ENCODE measurements around the gene PANK1. TPM values are rescaled to one million over a fixed set of nuclear protein-coding genes. Genes with fewer than 3 reads are reported as not detected.

PANK1 gene
- polyA plus RNA-seq (ENCODE audit: insufficient read length) = 48.2 TPM
- long read RNA-seq, donor 1, full-length matches to known transcripts = 10 of 10 reads
- long read RNA-seq, donor 1, partial matches to known transcripts = 0 of 10 reads
- long read RNA-seq, donor 1, other reads (novel, unspliced or antisense) = 0 of 10 reads
- long read RNA-seq, donor 2, full-length matches to known transcripts = 13 of 13 reads
- long read RNA-seq, donor 2, partial matches to known transcripts = 0 of 13 reads
- long read RNA-seq, donor 2, other reads (novel, unspliced or antisense) = 0 of 13 reads
- long read RNA-seq, donor 3, full-length matches to known transcripts = 5 of 5 reads
- long read RNA-seq, donor 3, partial matches to known transcripts = 0 of 5 reads
- long read RNA-seq, donor 3, other reads (novel, unspliced or antisense) = 0 of 5 reads
- long read RNA-seq, donor 4, partial matches to known transcripts = 0 of 1 reads
- long read RNA-seq, donor 4, other reads (novel, unspliced or antisense) = 0 of 1 reads
- long read RNA-seq, donor 5, full-length matches to known transcripts = 16 of 16 reads
- long read RNA-seq, donor 5, partial matches to known transcripts = 0 of 16 reads
- long read RNA-seq, donor 5, other reads (novel, unspliced or antisense) = 0 of 16 reads
- long read RNA-seq, donor 6, full-length matches to known transcripts = 6 of 6 reads
- long read RNA-seq, donor 6, partial matches to known transcripts = 0 of 6 reads
- long read RNA-seq, donor 6, other reads (novel, unspliced or antisense) = 0 of 6 reads
- long read RNA-seq, donor 7, full-length matches to known transcripts = 11 of 11 reads
- long read RNA-seq, donor 7, partial matches to known transcripts = 0 of 11 reads
- long read RNA-seq, donor 7, other reads (novel, unspliced or antisense) = 0 of 11 reads
- long read RNA-seq, donor 8, full-length matches to known transcripts = 3 of 3 reads
- long read RNA-seq, donor 8, partial matches to known transcripts = 0 of 3 reads
- long read RNA-seq, donor 8, other reads (novel, unspliced or antisense) = 0 of 3 reads

DNA sequence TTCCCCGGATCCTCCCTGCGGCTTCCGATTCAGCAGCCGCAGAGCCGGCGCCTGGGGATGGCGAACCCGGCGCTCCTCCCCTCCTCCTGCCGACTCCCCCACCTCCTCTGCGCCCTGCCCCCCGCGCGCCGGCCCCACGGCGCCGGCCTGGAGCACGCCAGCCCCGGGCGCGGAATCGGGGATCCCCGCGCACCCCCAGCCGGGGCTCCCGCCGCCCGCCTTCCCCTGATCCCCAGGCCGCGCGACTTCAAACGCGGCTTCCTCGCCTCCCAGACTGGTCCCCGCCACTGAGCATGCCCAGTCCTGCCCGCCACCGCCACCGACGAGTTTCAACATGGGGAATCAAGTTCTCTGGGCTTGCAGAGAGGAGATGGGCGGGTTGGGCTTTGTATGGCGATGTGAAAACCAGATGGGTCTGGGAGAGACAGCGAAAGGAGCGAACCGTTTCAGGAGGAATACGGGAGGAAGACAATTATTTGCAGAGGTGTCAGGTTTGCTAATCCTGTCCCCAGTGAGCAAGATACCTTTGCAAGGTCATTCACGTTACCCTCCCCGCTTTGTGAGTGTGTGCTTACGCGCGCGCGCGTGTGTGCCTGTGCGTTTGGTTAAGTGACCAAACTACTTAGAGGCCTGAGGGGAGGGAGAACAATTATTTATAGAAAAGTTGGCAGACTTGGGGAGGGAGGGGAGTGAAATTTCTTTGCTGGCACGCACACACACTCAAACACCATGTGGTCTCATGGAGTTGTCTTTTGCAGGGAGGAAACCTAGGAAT, at the start of gene PANK1:
PANK1 (minus strand) TSS at position 276 of the 775 bp plus-strand sequence. CDS start 351 bp downstream, outside the sequence.
- DNase-seq = peak; percentile 78

DNA sequence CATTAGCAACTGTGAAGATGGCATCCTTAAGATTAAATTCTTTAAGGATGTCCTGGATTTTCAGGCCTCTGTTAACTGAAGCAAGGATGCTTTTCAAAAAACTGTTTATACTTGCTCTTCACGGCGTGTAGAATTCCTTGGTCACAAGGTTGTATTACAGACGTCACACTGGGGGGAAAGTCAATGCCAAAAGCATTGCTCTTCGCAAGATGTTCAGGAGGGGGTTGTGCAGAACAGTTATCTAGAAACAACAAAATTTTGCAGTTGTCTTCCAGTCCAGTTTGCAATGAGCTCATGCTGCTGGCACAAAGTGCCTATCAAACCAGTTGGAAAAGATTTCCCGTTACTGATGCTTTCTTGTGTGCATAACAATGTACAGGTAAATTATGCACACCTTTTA, 48.1 kb upstream of the PANK1 start:
- no peak for DNase-seq

DNA sequence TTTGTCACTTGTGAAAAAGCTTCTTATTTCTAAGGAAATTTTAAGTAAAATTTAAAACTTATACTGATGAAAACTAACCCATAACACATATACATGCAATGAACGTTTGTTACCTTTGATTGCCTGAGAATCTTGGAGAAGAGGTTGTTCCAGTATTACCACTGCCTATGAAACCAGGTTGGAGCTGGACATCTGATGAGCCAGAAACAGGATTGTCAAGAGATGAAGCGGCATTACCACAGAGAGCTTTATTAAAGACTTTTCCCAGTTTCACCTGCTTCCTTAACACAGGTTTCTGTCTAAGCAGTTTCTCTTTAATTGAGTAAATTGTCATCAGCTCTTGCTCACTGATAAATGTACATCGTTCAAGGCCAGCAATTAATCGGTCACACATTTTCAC, 47.4 kb upstream of the PANK1 start:
- no peak for DNase-seq

DNA sequence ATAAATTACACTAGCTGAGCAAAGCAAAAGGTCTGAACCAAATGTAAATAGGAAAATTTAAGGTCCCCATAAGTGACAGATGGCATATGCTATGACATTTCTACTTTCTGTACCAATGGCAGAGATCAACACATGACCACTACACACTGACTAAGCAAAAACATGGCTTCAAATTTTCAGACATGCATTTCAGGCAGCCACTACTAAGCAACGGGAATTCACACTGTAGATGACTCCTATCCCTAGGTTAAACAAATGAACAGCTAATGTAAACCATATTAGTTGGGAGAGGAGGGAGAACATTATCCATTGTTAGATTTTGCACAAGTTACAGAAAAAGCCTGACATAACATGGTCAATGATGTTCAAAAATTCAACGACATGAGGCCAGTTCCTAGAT, 45.0 kb upstream of the PANK1 start:
- no peak for DNase-seq

DNA sequence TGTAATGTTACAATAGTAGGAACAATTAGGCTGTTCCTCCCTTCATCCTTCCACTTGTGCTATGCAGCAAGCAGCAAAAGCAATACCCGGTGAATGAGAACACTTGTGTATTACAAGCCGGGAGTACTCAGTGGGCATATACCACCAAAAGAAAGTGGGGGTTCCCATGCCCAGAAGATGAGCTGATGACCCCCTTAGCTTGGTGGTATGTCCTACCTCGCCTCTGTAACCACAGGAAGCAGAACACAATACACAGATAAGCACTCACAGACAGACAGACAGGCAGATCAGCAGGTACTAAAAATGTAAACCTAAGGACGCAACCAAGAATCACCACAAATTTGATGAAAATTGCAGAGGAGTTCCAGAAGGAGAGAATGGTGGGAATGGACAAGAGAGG, 40.9 kb upstream of the PANK1 start:
- DNase-seq = no peak

DNA sequence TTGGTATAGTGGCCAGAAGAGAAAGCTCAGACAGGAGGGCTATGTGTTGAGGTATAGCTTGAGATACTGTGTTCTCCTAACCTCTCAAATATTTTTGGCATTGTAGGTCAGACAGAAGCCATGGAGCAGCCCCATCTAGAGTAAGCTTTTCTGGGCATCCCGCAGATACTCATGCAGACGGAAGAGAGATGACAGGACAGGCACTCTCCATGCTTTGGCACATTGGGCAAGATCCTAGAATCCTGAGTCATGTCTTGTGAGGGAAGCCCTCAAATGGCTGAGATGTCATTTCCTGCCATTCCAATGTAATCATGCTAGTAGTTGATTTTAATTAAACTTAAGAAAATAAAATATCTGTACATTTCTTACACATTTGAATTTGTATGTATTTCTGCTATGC, 39.6 kb upstream of the PANK1 start:
- no peak for DNase-seq

DNA sequence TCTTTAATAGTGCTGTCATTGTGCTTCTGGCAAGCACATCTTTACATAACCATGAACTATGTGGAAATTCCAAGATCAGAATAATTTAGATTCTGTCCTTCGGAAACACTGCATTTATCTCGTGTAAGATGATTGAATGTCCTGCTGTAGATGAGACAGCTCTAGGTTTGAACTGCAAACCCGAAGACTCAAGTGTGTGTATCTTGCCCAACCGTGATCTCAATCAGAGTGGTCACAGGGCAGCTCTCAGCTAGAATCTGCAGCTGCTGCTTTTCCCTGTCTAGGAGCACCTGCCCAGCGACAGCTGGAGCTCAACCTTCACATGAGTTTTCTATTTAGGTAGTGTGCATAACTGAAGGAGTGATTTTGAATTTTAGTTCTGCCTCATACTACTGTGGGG, 38.8 kb upstream of the PANK1 start:
- DNase-seq = no peak

DNA sequence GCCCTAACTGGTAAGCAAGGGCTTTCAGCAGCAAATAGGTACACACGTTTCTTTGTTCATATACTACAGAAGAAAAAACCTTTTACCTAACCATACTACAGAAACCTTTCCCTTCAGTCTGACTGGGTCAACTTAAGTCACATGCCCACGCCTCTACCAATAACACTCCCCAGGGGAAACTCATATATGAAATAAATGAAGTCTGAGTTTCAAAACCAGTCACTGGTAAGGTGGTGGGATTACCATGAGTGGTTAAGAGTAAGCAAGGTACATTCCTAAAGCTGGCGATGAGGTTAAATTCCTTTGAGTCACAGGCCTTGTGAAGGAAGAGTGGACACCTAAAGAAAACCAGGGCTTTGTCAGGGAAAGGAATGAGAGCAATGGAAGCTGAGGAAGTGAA, 34.9 kb upstream of the PANK1 start:
- DNase-seq = no peak

DNA sequence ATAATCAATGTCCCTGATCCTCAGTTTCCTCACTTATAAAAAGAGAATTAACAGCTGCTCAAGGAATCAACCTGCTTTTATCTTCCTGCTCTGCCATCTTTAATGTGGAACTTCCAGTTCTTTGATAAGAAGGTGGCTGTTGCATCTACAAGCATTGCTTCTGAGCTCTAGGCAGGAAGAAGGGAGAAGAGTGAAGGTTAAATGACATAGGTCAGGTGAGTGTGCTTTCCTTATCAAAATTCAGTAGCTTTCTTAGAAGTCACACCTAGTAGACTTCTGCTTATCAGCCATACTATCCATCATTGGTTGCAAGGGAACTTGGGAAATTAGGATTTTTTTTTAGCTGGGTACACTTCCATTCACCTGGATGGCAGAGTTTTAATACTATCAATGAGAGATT, 32.3 kb upstream of the PANK1 start:
- DNase-seq = no peak

DNA sequence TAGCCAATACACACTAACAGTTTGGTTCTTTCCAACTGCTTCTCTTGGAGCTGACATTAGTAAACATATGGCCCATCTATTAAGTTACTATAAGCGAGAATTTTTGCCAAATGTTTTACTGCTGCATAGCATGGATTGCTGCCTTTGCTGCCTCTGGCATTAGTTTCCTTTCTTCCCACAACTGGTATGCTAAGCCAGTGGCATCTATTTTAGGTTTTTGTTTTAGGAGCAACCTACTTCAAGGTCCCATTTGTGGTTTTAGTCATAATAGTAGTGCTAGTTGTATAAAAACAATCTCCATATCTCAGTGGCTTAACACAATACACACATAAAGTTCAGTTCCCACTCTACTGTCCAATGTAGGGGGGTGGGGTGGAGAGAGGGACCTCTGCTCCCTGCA, 25.9 kb upstream of the PANK1 start:
- no peak for DNase-seq

DNA sequence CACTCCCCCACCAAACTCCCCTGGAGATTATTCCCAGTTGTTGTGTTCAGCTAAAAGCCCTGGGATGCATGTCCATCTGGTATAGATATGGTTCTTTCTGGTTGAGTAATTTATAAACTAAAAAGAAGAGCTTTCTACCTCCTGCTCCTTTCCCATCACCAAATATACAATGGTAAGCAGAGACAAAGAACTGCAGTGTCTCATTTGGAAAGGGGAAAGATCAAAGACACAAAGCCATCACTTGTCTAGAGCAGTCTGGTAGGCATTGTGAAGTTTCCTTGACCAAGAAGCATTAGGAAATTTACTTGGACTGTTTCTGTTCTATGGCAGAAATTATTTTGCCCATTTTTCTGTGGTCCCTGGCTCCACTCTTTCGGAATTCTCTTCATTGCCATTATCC, 24.9 kb upstream of the PANK1 start:
- DNase-seq = no peak

DNA sequence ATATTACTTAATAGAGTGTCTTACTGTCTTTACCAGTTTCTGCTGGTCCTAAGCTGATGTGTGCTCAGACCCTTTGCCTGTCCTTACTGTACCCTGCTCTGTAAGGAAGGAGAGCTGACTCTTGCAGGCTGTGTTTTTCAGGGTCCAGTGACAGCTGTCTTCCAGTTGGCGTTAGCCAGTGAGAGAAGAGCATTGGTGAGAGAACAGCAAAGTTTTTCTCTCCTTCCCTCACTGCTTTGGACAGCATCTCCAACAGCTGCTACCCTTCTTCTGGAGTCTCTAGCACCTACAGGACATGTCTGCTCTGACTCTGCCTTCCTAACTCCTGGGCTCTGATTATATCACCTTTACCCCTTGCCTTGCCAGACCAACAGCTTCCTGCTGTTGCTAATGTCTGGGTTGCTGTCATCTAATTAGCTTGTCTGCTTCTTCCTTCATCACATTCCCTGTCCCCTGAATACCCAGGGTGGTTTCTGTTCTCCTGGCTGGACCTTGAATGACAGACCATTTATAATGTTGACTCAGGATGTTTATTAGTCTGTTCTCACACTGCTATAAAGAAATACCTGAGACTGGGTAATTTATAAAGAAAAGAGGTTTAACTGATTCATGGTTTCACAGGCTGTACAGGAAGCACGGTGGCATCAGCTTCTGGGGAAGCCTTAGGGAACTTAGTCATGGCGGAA, 23.5 kb upstream of the PANK1 start:
- no peak for DNase-seq

DNA sequence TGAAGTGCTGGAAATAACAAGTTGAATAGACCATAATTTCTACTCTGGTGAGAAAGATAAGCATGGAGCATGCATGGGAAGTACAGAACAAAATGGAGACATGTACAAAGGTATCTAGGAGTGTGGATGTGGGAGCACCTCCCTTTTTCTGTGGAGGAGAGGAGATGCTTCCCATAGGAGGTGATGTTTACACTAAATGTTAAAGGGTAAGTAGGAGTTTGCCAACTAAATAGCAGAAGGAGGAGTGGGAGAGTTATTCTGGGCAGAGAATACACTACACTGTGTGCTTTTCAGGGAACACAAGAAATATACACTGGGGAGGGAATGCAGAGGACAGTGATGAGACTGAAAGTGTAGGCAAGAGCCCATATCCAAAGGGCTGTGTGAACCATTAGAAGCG, 21.1 kb upstream of the PANK1 start:
- no peak for DNase-seq

DNA sequence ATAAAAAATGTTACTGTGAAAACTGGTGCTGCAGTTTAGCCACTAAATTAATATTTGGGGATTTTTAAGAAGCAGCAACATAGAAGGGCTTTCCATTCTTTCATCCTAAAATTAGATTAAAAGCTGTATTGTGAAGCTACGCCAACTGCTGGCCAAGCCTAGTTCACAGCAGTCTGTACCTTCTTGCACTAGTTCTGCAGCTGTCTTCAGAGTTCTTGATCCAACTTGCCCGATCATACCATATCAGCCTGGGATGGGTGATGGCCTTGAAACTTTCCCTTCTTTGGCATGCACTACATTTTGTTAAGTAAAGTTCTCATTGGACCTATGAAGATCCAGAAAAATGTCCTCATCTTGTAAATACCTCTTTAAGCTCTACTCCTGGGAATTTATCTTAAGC, 20.3 kb upstream of the PANK1 start:
- no peak for DNase-seq

DNA sequence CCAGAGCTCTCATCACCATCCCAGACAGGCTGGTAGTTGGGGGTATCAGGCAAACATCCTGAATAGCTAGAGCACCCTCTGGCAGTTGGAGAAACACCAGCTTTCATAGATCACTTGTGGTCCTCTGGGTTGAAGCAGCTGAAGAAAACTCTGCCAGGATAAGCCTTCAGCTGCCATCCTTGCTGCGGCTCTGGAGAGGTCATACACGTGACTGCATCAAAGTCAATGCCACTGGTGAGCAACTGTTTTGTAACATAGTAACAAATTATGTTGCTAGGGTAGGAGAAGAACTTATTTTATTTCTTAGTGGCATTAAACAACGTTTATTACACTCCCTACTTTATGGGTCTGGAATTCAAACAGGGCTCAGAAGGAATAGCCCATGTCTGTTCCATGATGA, 19.2 kb upstream of the PANK1 start:
- no peak for DNase-seq

DNA sequence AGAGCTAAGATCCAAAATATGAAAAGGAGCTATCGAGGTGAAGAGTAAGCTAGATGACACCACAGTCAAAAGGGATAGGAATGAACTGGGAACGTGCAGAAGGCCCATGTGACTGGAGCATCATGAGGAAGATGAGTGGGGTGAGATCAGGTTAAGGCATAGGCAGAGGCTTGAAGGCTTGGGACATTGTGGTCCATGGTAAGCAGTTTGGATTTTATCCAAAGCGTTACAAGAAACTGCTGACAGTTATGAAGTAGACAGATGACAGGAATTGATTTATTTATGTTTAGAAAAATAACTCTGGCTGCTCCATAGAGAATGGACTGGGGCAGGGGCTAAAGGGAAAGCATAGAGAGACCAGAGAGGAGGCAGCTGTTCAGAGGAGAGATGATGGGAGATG, 18.1 kb upstream of the PANK1 start:
- no peak for DNase-seq

DNA sequence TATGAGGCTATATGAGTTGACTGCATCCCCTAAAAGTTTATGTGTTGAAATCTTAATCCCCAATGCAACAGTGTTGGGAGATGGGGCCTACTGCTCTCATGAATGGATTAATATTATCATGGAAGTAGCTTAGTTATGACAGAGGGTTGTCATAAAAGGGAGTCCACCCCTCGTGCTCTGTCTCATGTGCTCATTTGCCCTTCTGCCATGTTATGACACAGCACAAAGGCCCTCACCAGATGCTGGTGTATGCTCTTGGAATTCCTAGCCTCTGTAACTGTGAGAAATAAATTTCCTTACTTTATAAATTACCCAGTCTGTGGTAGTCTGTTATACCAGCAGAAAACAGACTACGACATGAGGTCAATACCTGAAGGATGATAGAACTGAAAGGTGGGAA, 17.6 kb upstream of the PANK1 start:
- no peak for DNase-seq

DNA sequence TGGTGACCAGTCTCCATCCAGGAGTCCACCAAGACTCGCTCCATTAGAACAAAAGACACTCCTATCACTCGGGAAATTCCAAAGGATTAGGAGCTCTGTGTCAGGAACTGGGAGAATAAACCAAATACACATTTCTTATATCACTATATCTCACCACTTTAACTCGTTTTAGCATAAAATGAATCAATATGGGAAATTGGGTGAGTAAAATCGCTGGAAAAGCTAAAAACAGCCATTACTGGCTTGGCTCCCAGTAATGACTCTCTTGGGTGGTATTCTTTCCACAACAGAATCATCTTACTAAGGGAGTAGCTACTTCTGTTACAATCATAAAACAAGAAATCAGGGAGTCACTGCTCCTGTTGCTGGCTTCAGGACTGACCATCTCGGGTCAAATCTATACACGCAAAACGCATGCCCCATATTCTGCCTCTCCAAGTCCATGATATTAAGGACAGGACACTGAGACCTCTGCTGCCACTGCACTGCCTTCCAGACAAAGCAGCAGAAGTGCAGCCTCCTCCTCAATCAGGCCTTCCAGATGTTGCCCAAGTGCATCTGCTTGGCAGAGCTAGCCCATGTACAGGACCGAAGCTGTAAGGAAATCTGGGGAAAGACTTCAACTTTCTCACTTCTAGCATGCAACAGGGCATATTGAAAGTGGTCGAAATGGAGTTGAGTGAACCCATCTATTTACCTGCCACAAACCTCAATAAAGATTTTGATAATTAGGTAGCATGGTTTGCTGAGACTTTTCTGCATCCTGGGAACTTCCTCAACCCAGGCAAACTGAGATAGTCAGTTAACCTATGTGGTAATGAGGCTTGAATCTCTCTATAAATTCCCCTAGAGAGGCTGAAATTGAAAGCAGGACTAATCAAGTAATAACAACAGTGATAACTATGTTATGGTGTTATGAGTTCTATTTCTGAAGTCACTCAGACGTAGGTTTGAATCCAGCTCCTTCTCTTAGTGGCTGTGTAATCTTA, 14.4 kb upstream of the PANK1 start:
- no peak for DNase-seq

DNA sequence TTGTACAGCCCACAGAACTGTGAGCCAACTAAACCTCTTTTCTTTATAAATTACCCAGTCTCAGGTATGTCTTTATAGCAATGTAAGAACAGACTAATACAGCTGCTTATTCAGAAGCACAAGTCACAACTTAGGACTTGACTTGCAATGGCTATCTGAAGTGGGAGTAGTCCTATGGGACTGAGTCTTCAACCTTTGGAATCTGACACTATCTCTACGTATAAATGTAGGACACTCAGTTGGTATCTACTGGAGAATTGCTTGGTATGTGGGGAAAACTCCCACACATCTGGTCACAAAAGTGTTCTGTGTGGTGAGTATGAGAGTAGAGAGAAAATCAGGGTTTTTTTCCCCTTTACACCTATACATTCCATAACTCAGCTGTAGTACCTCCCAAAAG, 12.3 kb upstream of the PANK1 start:
- DNase-seq = no peak

DNA sequence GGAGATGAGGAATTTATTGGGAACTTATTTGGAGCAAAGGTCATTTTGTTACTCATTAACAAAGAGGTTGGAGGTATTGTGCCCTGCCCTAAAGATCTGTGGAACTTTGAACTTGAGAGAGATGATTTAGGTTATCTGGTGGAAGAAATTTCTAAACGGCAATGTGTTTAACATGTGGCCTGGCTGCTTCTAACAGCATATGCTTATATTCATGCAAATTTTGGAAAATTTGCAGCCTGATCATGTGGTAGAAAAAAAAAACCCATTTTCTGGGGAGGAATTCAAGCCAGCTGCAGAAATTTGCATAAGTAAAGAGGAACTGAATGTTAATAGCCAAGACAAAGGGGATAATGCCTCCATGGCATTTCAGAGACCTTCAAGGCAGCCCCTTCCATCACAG, 10.7 kb upstream of the PANK1 start:
- DNase-seq = no peak
